HG03196 (cell line): Measurements from ENCODE around the gene AQP6.

Source experiments
- ATAC-seq: cut with Tn5 transposase; IDR thresholded peaks from one replicate; pipeline ENCODE4 v1.9.1; 2021; ENCODE audit not compliant: unreplicated experiment

AQP6 gene

GRCh38 chr12:50025187-50026059 is 52.7 kb downstream of the AQP6 start, which contains the start of gene RACGAP1:
TSS of gene RACGAP1 (minus strand) at chr12:50025494. CDS start at chr12:50016715, 8,779 bp downstream.
- peak; percentile 96 for ATAC-seq

GRCh38 chr12:50026691-50027090 is 53.9 kb downstream of the AQP6 start:
- ATAC-seq, result no peak
